HG03095 (cell line): ENCODE results near the gene CNTN4.
"Not testable (repeated sequence)": the region's sequence is repeated elsewhere in the genome, so short reads cannot be mapped to it uniquely, and the experiment has no call there.

Experiments
- ATAC-seq: cut with Tn5 transposase; IDR thresholded peaks from one replicate; pipeline ENCODE4 v1.9.1; 2021; ENCODE audit warnings: moderate library complexity; ENCODE audit not compliant: unreplicated experiment

CNTN4 gene

GRCh38 chr3:2771741-2772140 lies 673.1 kb downstream of the CNTN4 start:
- ATAC-seq = no peak

- ATAC-seq = no peak
These were observed 674.1 kb downstream of the CNTN4 start for GRCh38 chr3:2772803-2773202.

- no peak for ATAC-seq
These were observed 676.0 kb downstream of the CNTN4 start for GRCh38 chr3:2774481-2775249.

- ATAC-seq = no peak
These were observed 684.6 kb downstream of the CNTN4 start for GRCh38 chr3:2783261-2783660.

GRCh38 chr3:2784627-2785026 lies 686.0 kb downstream of the CNTN4 start:
- ATAC-seq = no peak

GRCh38 chr3:2790266-2790815 lies 691.7 kb downstream of the CNTN4 start:
- ATAC-seq = no peak

GRCh38 chr3:2792432-2792831 lies 693.8 kb downstream of the CNTN4 start:
- no peak for ATAC-seq

- no peak for ATAC-seq
These were observed 695.3 kb downstream of the CNTN4 start for GRCh38 chr3:2793987-2794386.

- no peak for ATAC-seq
These were observed 703.8 kb downstream of the CNTN4 start for GRCh38 chr3:2802429-2802828.

- ATAC-seq = no peak
These were observed 708.8 kb downstream of the CNTN4 start for GRCh38 chr3:2807514-2807913.

GRCh38 chr3:2810723-2811122 lies 712.1 kb downstream of the CNTN4 start:
- ATAC-seq = no peak

- ATAC-seq = no peak
These were observed 720.9 kb downstream of the CNTN4 start for GRCh38 chr3:2819571-2819970.

GRCh38 chr3:2820982-2821381 lies 722.3 kb downstream of the CNTN4 start:
- ATAC-seq = not testable (repeated sequence)

- ATAC-seq = no peak
These were observed 723.9 kb downstream of the CNTN4 start for GRCh38 chr3:2822611-2823010.

- no peak for ATAC-seq
These were observed 724.4 kb downstream of the CNTN4 start for GRCh38 chr3:2823031-2823430.

GRCh38 chr3:2823437-2824211 lies 725.0 kb downstream of the CNTN4 start:
- no peak for ATAC-seq

GRCh38 chr3:2826036-2826435 lies 727.4 kb downstream of the CNTN4 start:
- no peak for ATAC-seq

- no peak for ATAC-seq
These were observed 727.8 kb downstream of the CNTN4 start for GRCh38 chr3:2826453-2826852.

- ATAC-seq = no peak
These were observed 738.6 kb downstream of the CNTN4 start for GRCh38 chr3:2837239-2837638.

GRCh38 chr3:2837910-2838309 lies 739.2 kb downstream of the CNTN4 start:
- ATAC-seq = no peak

GRCh38 chr3:2838546-2839157 lies 740.0 kb downstream of the CNTN4 start:
- no peak for ATAC-seq

- no peak for ATAC-seq
These were observed 741.2 kb downstream of the CNTN4 start for GRCh38 chr3:2839876-2840275.
